HG02678 (cell line): ENCODE measurements around the gene PPARD.

Source experiments
- ATAC-seq: cut with Tn5 transposase; IDR thresholded peaks from one replicate; pipeline ENCODE4 v1.9.1; 2021; ENCODE audit warnings: mild to moderate bottlenecking, moderate library complexity; ENCODE audit not compliant: unreplicated experiment

PPARD gene

DNA sequence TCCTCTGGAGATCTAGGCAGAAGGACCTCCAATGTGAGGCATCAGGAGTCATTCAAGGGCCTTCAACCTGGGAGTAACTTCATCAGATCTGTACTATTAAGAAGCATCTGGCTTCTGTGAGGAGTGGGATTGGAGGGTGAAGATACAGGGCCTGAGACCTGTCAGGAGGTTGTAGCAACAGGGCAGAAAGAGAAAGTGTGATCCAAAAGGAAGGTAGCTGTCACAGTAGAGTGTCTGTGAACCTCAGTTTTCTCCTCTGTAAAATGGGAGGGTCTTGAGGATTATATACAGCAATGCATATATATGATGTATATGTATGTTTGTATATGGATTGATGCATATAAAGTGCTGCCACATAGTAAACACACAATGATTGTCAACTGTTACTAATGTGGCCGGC, 123.3 kb downstream of the PPARD start:
- no peak for ATAC-seq

DNA sequence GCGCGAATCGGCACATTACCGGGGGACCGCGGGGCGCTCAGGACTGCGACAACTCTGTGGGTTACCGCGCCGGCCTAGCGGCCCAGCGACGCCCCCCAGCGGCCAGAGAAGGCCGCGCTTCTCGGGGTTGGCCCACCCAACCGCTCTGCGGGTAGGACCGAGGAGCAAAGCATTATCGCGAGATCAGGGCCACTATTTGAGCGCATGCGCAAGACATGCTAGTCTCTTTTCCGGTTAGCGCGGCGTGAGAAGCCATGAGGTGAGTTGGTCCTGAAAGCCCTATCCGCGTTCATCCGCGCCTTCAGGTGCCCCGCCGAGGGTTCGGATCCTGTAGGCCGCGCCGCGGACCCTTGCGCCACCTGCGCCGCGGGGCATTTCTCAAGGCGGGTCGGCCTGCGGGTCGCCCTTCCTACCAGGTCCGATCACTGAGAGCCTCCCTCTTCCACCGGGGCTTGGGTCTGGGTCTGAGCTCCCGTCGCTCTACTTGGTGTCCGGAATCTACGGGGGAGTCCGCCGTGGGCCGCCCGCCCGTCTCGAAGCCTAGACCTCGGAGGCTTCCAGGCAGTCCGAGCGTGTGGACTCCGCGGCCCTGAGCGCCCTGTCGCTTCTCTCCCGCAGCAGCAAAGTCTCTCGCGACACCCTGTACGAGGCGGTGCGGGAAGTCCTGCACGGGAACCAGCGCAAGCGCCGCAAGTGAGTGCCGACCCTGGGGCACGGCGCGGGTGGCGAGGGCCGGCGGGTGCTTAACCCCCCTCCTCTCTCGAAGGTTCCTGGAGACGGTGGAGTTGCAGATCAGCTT, 126.0 kb downstream of the PPARD start, which contains the start of gene RPL10A:
TSS of gene RPL10A (plus strand) at position 221 of the 799 bp plus-strand sequence. CDS start at position 255, 34 bp downstream.
- peak; percentile 87 for ATAC-seq

DNA sequence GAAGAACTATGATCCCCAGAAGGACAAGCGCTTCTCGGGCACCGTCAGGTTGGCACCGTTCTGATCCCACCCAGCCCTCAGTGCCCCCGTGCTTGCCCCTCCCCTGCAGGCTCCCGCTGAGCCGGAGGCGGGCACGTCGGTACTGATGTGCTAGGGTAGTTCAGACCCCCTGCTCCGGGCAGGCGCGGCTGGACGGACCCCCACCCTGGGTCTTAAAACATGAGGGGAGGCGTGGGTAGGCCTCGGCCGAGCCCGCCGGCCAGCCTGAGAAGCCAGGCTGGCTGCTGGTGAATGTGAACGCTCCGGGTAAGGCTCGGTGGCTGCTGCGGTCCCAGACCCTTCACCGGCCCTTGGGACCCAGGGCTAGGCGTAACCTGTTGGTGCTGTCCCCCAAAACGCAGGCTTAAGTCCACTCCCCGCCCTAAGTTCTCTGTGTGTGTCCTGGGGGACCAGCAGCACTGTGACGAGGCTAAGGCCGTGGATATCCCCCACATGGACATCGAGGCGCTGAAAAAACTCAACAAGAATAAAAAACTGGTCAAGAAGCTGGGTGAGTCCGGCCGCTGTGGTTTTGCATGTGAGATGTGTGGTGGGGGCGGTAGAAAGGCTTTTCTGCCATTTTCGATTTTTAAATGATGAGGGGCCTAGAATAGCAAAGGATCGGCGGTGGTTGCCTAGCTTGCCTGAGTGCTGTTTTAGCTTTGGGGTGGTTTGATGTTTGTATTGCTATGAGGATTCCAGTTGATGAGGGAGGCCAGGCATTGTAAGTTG, 126.8 kb downstream of the PPARD start:
- peak; percentile 2 for ATAC-seq

DNA sequence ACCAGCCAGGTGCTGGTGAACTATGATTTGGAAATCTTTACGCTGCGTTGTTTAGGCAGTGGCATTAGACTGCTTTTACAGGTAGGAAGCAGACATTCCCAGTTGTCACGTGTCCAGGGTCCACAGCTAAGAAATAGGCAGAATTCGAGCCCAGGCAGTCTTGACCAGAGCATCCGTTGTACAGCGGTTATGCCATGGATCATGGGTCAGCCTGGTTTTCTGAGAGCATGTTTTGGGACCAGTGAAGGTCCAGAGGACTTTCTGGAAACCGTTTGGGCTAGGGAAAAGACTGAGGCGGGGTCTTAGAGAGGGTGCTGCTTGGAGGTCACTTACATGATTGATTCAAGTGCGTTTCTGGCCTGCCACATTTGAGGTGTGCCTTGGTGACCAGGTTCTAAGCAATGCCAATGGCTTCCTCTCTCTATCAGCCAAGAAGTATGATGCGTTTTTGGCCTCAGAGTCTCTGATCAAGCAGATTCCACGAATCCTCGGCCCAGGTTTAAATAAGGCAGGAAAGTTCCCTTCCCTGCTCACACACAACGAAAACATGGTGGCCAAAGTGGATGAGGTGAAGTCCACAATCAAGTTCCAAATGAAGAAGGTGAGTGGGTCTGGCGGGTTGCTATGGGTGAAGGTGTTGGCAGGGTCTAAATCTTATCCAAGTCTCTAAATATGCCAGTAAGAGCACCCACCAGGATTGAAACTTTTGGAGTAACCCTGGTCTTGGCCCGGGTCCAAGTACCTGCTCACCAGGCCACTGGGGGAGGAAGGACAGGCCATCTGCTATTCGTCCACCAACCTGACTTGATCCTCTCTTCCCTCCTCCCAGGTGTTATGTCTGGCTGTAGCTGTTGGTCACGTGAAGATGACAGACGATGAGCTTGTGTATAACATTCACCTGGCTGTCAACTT, 127.6 kb downstream of the PPARD start:
- no peak for ATAC-seq

DNA sequence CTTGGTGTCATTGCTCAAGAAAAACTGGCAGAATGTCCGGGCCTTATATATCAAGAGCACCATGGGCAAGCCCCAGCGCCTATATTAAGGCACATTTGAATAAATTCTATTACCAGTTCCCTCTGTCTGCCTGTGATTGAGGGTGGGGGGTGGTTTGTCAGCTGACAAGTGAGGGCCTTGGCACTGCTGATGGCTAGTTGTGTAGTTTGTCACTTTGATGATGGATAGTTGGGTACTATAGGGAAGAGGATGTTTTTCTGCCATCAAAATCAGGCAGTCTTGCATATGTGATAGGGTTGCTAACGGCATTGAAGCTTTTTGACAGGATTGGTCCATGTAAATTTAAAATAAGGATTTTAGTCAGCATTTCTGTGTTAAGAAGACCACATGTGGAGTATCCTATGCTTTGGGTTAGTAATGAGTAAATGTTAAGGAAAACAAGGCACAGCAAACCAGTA, 128.3 kb downstream of the PPARD start:
- ATAC-seq = no peak

DNA sequence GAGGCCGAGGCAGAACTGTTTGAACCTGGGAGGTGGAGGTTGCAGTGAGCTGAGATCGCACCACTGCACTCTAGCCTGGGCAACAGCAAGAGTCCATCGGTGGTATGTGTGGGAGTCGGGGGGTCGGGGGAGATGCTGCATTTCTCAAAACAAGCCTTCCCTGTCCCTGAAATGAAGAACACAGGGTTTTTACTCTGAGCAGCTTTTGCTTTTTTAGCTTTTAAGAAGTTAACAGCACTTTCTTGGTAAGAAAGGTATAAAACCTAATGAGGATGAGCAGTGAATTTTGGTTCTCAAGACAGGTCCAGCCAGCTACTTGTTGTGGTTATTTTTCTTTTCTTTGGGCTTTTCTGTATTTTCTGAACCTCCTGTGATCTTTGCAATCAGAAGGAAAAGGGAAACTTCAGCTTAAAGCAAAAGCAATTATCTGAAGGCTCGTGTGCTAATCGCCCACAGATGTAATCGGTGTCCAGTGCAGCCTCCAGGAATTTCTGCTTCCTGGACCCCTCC, 129.5 kb downstream of the PPARD start:
- ATAC-seq = no peak

DNA sequence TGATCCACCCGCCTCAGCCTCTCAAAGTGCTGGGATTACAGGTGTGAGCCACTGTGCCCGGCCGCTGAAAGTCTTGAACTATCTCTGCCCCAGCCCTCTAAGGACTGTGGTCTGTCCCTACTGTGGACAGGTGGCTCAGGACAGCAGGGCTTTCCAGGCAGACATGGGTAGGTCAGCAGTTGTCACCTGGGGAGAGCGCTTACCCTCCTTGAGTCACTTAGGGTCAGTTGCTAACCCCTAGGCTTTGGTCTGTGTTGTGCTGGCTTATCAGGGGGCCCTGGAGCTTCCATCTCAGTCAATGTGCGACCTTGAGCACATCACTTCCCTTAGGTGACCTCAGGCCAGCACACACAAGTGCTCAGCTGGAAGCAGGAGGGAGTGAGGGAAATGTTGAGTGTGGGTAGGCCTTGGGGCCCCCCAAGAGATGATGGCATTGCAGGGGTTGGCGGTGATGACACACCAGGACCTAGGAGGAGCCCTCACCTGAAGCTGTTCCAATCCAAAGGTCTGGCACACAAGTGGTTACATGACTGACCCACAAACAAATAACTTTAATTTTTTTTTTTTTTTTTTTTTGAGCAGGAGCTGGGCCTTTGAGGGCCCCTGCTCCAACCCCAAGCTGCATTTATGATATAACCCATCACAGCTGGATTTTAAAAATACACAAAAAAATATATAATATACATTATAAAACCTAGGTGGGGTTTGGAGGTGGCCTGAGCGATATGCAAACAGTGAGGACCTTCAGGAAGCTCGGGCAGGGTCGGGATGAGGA, 130.9 kb downstream of the PPARD start:
- ATAC-seq = no peak

DNA sequence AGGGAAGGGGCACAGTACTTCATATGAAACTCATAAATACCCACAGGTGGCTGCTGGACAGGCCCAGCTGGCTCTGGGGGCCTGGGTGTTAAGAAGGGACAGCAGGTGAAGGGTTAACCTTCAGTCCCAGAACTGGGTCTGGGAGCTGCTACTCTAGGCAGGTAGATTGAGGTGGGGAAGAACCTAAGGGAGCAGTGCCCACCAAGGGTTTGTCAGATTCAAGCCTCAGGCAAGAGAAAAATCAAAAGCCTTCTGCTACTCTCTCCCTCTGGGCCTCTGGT, 131.4 kb downstream of the PPARD start:
- ATAC-seq = no peak

DNA sequence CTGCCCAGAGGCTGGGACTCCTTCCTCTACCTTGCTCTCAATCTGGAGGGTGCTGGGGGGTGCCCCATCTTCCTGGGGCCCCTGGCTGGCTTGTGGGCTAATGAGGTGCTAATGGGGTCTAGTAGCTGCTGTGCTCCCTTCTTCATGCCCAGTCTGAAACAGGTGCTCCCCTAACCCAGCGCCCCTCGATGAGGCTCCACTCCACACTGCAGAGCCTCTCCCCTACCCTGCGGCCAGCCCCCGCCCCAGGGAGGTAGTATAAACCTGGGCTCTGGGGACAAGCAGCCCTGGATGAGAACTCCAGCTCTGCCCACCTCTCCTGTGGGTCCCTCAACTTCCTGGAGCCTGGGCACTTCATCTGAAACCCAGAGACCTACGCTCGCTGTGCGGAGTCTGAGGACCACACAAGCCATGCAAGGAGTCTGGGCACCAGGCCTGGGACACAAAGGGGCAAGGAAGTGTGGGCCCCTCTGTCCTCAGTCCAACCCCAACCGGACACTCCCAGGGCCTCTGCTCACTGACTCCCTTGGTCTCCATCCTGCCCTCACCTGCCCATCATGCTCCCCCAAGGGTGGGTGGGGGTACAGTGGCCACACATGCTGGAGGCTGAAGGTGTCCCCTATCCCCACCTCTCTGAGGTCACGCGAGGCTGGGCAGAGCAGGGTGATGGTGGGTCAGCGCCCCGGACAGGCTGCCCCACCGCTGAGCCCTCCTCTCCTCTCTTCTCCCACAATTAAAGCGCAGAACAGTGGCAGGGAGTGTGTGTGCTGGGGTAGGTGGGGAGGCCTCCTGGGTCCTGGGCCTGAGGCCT, 132.0 kb downstream of the PPARD start:
- no peak for ATAC-seq

DNA sequence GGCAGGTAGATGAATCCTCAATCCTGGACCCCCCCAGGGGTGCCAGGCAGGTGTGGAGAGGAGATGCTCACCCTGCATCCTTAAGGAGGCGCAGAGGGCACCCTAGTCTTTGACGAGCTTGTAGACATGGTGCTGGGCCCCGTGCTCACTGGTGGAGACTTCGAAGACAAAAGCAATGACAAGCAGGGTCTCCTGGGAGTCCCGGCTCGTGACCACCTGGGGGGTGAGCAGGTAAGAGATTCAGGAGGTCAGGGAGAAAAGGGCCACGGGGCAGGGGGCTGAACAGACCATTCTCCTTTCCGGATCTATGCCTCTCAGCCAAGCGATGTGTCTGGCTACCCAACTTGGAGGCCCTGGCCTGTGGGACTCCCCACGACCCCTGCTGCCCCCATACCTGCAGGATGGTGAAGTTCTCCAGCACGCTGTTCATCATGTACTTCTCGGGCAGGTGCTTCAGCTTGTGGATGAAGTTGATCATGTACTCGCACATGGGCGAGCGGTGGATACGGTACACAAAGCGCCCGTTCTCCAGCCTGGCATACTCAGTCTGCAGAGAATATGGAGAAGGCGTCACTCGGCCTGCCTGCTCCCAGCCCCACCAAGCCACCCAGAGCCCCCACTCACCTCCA, 132.7 kb downstream of the PPARD start:
- ATAC-seq = no peak

DNA sequence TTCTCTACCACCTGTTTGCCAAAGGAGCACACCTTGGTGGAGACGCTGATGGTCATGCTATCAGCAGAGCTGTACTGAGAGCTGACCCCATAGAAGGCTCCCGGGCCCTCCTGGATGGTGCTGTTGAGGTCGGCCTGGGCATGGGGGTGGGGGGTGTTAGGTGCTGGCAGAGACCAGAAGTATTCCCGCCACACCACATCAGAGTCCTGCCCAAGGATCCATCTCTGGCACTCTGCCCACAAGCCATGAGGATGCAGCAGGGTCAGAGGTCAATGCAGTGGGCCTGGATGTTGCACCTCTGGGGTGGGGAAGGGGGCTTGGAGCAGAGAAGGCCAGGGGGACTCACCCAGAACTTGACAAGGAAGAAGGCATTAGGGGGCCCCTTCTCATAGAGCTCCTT, 133.2 kb downstream of the PPARD start:
- ATAC-seq = no peak

DNA sequence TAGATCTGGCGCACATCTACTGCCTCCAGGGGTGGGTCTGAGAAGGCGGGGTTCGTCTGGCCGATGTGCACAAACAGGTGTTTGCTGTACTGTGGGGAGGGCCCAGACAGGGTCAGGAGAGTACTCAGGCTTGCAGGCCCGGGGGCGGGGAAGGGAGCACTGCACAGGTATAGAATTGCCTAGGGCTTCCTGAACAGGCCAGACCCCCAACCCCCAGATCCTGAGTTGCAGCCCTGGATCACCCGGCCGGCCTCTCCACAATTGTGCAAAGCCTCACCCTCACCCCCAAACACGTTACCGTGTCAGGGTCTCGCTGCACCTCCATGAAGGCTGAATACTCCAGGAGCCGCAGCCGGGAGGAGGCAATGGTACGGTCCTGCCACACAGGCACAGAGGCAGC, 133.6 kb downstream of the PPARD start:
- ATAC-seq = no peak

DNA sequence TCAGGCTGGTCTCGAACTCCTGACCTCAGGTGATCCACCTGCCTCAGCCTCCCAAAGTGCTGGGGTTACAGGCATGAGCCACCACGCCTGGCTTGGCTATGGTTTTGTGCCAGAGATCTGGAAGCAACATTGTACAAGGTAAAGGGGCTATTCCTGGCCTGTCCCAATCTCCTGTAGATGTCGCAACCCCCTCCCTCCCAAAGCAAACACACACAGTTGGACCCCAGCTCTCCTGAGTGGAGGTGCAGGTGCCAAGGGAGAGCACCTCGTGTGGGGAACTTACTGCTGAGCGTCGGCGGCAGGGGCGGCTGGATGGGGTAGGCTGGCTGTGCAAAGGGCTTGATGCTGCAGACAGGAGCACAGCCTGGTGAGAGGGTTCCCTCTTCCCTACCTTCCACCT, 134.7 kb downstream of the PPARD start:
- ATAC-seq = no peak
